Heart right ventricle (tissue), 16 donors: Measurements from ENCODE around the gene PHLDB1. TPM values are rescaled to one million over a fixed set of nuclear protein-coding genes. Genes with fewer than 3 reads are reported as not detected.

Source experiments
- ATAC-seq, 8 donors: fragments of 200-7000 bp; cut with Tn5 transposase; one replicate each; pipeline ENCODE4 v1.9.1; 2020; ENCODE audit warnings: mild to moderate bottlenecking in 8 of 8, moderate library complexity in 8 of 8, moderate number of reproducible peaks in 1 of 8
- DNase-seq, 2 donors: peaks; one replicate each; pipeline ENCODE4 v3.0.0-alpha.2; 2020
- H3K27ac ChIP-seq, 10 donors: fragments of 200-600 bp; sonication (generic) in 2 of 10; one replicate each; pipeline versions ENCODE4 v1.5.0 to v1.8.0; 2020 to 2022; ENCODE audit warnings: mild to moderate bottlenecking in 3 of 10
- H3K27me3 ChIP-seq, 7 donors: fragments of 200-600 bp; one replicate each; pipeline ENCODE4 v1.8.0; 2021 to 2022; ENCODE audit warnings: mild to moderate bottlenecking in 2 of 7
- H3K36me3 ChIP-seq, 9 donors: fragments of 200-600 bp; sonication (generic) in 1 of 9; one replicate each; pipeline versions ENCODE4 v1.5.0 to v1.8.0; 2020 to 2022; ENCODE audit warnings: mild to moderate bottlenecking in 2 of 9
- H3K4me1 ChIP-seq, 9 donors: fragments of 200-600 bp; sonication (generic) in 1 of 9; one replicate each; pipeline versions ENCODE4 v1.5.0 to v1.8.0; 2020 to 2022; ENCODE audit warnings: mild to moderate bottlenecking in 4 of 9
- H3K4me3 ChIP-seq, 10 donors: fragments of 200-600 bp; sonication (generic) in 2 of 10; one replicate each; pipeline versions ENCODE4 v1.5.0 to v1.8.0; 2020 to 2022; ENCODE audit warnings: mild to moderate bottlenecking in 7 of 10, moderate library complexity in 2 of 10
- H3K9me3 ChIP-seq, 11 donors: fragments of 200-600 bp in 10 of 11; sonication (generic) in 2 of 11; one replicate each; pipeline versions ENCODE4 v1.5.0 to v1.8.0; 2013 to 2022; ENCODE audit warnings: mild to moderate bottlenecking in 2 of 11, control low read depth in 1 of 11, moderate library complexity in 1 of 11
- WGBS, 2 donors: extraction: QIAGEN DNeasy Blood & Tissue Kit; methylation state at CpG; one replicate each; pipeline ENCODE4 v1.1.7; 2013; ENCODE audit warnings: inconsistent platforms in 1 of 2; 5-methylcytosine and 5-hydroxymethylcytosine counted together
- intact Hi-C, 10 donors: fragments of 100-400 bp; cut with DNase I; formaldehyde crosslinking; loops; one replicate each; pipeline versions ENCODE4 v1.11.1 to v1.14.2; 2022
- polyA plus RNA-seq, 2 donors: library from polyadenylated mRNA; stranded (reverse); fragments of 200-250 nt; gene quantifications; one replicate each; pipeline ENCODE4 v1.2.3, GENCODE V29; 2013
- total RNA-seq, 10 donors: library from RNA; stranded (reverse); fragmentation: NEBNext Ultra II Directional in 3 of 10; extraction: Animal tissue kit (Norgen Biotek cat#: 25700) in 3 of 10; gene quantifications; one replicate each; pipeline versions ENCODE4 v1.2.1 to v1.2.4, GENCODE V29; 2021 to 2023
- TF ChIP-seq, protein P1 (sequence below), 9 donors: fragments of 200-600 bp; sonication (generic) in 2 of 9; IDR thresholded peaks; one replicate each; pipeline versions ENCODE4 v1.5.0 to v1.8.0; 2021 to 2022; ENCODE audit warnings: antibody characterized with exemption in 9 of 9, mild to moderate bottlenecking in 5 of 9, moderate library complexity in 1 of 9
- donor health status: Arrhythmogenic right ventricular cardiomyopathy.
- donor health status: ischemic (EF 13 %, LVEDD 7.1; RV severe dilation, severe dysfunction).
- donor health status: healthy with polysubstance abuse.
- donor health status: DM: no; HTN: yes; CAD: no.
- donor health status: DM: no; HTN: no; CAD: no.
- donor health status: ischemic (EF 25% LVEDD 6.9; RV normal size, moderate dysfunction).
- donor health status: ischemic (EF 25% LVEDD 5.7; RV mildly dilated, moderate dysfunction).
- donor health status: healthy.
- donor health status: DM: yes; HTN: yes; CAD: no.
- donor health status: Ischemic cardiomyopathy.
- donor health status: ischemic (EF 35%, LVEDD 5.7; RV mildly dilated, moderate dysfunction).
- donor health status: nonischemic (EF 11% LVEDD 7.7; RV severe dilation, severe dysfunction).
- donor health status: DM: yes; HTN: yes; CAD: no.
- donor health status: PGD.
- donor health status: ischemic (EF 29% LVEDD 5.4; RV normal size, mild dysfunction).
- donor health status: nonischemic (EF 23%, LVEDD 6.1; RV moderate dilation, normal function).

PHLDB1 gene
- total and polyA plus RNA-seq, 12 donors, result 74.9 to 259 (median 114) TPM

DNA sequence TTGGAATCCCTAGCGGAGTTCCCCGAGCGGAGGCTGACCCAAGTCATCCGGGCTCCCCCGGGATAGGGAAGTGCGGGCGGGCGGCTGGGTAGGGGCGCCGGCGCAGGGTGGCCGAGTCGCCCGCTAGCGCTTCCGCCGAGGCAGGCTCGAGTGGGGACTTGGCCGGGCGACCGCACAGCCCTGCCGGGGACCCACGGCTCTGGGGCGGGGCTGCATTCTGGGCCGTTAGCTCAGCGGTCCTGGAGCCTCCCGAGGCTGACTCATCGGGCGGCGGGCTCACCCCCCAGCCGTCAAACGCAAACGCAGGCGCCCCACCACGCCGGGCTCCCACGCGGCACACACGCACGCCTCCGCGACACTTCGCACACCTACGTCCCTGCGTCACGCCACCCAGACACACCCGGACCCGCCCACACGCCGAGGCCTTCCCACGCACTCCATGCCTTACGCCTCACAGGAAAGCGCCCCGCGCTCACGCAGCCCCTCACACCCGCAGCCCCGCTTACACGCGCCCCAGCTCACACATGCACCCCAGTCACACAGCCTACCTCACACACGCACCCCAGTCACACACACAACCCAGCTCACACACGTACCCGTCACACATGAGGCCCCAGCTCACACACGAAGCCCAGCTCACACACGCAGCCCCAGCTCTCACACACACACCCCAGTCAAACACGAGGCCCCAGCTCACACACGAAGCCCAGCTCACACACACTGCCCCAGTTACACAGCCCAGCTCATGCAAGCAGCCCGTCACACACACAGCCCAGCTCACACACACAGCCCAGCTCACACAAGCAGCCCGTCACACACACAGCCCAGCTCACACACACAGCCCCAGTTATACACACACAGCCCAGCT, 1.2 kb downstream of the PHLDB1 start:
- Histone ChIP-seq H3K27me3 (peaks cover 0 to 56% (median 0%) of the 10 kb centered on the region in 7 donors), H3K27ac (peak overlapping the region; percentile 94 to 99 (median 97)), H3K4me3 (peak overlapping the region; percentile 65 to 97 (median 92)), H3K4me1 (peaks cover 10 to 83% (median 45%) of the 10 kb centered on the region in 9 donors), H3K36me3 (peaks cover 0 to 9% (median 0%) of the 10 kb centered on the region in 9 donors), H3K9me3 (no peaks in the 10 kb centered on the region)
- DNase-seq, result peak; percentile 79 to 81
- ATAC-seq, result peak; percentile 23 to 77 (median 42)
- intact Hi-C loops, result loop anchor here in 3 of 10 donors (5.0 kb wide), 3 partner anchors 36 to 184 kb away; partner anchors contain the start of genes ARCN1 (in 2 of the 3) and DDX6 (in 1 of the 3)
- TF ChIP-seq, protein P1, sequence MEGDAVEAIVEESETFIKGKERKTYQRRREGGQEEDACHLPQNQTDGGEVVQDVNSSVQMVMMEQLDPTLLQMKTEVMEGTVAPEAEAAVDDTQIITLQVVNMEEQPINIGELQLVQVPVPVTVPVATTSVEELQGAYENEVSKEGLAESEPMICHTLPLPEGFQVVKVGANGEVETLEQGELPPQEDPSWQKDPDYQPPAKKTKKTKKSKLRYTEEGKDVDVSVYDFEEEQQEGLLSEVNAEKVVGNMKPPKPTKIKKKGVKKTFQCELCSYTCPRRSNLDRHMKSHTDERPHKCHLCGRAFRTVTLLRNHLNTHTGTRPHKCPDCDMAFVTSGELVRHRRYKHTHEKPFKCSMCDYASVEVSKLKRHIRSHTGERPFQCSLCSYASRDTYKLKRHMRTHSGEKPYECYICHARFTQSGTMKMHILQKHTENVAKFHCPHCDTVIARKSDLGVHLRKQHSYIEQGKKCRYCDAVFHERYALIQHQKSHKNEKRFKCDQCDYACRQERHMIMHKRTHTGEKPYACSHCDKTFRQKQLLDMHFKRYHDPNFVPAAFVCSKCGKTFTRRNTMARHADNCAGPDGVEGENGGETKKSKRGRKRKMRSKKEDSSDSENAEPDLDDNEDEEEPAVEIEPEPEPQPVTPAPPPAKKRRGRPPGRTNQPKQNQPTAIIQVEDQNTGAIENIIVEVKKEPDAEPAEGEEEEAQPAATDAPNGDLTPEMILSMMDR (IDR thresholded peaks at IDR 0.05), result no peak
- 10 to 16% methylated on average over 65 to 69 of the region's 69 CpGs for WGBS, 2 donors

DNA sequence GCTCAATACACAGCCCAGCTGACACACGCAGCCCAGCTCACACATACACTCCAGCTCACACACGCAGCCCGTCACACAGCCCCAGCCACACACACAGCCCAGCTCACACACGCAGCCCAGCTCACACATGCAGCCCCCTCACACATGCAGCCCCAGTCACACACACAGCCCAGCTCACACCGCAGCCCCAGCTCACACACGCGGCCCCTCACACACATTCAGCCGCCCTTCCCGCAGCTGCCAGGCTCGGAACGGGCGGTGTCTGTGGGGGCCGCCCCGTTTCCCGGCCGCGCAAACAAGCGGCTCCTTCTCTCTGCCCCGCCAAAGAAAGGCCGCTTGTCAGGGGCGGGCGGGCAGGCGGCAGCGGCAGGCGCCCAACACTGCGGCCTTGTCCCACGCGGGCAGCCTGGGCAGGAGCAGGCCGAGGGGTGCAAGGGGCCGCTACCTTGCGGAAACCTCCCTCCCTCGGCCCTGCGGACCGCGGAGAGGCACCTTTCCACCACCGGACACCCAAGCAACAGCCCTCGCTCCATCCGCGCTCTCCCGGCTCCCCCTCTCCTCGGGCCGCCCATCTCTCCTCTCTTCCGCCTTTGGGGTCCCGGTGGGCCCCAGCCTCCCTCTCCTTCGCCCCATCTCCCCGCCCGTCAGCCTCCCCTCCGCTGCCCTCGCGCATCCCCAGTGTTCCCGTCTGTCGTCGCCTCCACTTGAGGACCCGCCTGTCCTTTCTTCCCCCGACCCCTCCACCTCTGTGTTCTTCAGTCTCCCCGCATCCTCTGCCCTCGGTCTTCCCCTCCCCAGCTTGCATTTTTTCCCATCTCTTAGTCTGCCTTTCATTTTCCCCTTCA, 2.2 kb downstream of the PHLDB1 start:
- DNase-seq, result peak; percentile 36 to 38
- H3K4me1 ChIP-seq, result peaks cover 7 to 80% (median 40%) of the 10 kb centered on the region in 9 donors

DNA sequence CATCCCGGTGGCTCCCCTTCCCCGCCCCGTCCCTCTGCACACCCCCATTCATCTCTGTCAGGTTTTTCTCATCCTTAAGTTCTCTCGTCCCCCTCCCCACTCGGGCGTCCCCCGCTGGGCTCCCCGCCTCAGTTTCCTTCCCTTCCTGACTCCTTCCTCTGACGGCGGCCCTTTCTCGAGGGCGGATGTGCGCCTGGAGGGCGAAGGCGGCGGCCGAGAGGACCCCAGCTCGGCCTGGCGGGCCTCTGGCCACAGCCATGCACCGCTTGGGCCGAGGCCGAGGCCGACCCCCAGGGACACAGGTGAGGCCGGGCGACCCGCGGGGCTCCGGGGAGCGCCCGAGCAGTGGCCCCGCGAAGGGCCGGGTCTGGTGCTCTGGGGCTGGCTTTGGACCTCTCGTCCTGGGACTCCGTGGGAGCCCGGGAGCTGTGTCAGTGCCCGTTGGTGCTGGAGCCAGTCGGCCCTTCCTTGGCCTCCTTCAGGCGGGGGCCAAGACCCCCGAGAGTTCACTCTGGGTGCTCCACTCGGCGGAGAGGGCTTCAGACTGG, 2.9 kb downstream of the PHLDB1 start:
- Histone ChIP-seq H3K4me1 (peaks cover 3 to 80% (median 33%) of the 10 kb centered on the region in 9 donors), H3K27me3 (peaks cover 0 to 56% (median 0%) of the 10 kb centered on the region in 7 donors), H3K9me3 (no peaks in the 10 kb centered on the region), H3K27ac (peak overlapping the region; percentile 91 to 99 (median 94)), H3K4me3 (peak overlapping the region; percentile 60 to 97 (median 74)), H3K36me3 (peaks cover 0 to 26% (median 16%) of the 10 kb centered on the region in 9 donors)
- DNase-seq, result peak; percentile 35 to 42
- intact Hi-C loops, result loop anchor here in 1 of 10 donors (5.0 kb wide), 1 partner anchor 47 kb away; no protein-coding TSS in a partner anchor
- ATAC-seq, result peak in 1 of 8 donors; percentile 3
- WGBS, 2 donors, result 23 to 29% methylated on average over 41 to 42 of the region's 42 CpGs
- TF ChIP-seq, protein P1 (IDR thresholded peaks at IDR 0.05), result no peak

More for the DNA sequence above, 2.2 kb downstream of the PHLDB1 start:
- H3K4me3 ChIP-seq, result peak overlapping the region; percentile 21 to 97 (median 74)
- TF ChIP-seq, protein P1 (IDR thresholded peaks at IDR 0.05), result no peak
- H3K27ac ChIP-seq, result peak overlapping the region; percentile 91 to 99 (median 94)
- WGBS, 2 donors, result 28 to 31% methylated on average over 57 of the region's 57 CpGs
- intact Hi-C loops, result loop anchor here in 4 of 10 donors (5.0 kb wide), 3 partner anchors 37 to 183 kb away; partner anchors contain the start of genes ARCN1 (in 2 of the 4) and DDX6 (in 1 of the 4)
- no peaks in the 10 kb centered on the region for H3K9me3 ChIP-seq
- H3K36me3 ChIP-seq, result peaks cover 0 to 19% (median 9%) of the 10 kb centered on the region in 9 donors
- peaks cover 0 to 56% (median 0%) of the 10 kb centered on the region in 7 donors for H3K27me3 ChIP-seq
- ATAC-seq, result peak in 1 of 8 donors; percentile 1
